AG08395 (cell line): ENCODE data around the gene ATP4A.

Source experiments
- DNase-seq: peaks from one replicate; pipeline ENCODE4 v3.0.0; 2012; ENCODE audit warnings: mixed read lengths, low spot score

The ATP4A gene

GRCh38 chr19:35565016-35565856, 1.8 kb upstream of the ATP4A start:
- no peak for DNase-seq

DNA sequence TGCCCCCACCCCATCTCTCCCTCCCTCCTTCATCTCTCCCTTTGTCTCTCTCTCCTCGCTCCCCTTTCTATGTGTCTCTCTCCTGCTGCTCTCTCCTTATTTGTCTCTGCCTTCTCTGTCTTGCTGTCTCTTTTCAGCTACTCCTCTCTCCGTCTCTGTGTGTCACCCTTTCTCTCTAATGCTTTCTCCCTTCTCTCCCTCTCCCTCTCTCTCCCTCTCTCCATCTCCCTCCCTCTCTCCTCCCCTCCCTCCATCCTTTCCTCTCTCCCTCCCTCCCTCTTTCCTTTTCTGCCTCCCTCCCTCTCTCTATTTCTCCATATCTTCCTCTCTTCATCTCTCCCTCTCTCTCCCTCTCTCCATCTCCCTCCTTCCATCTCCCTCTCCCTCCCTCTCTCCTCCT, 682 bp downstream of the ATP4A start:
- DNase-seq: no peak

DNA sequence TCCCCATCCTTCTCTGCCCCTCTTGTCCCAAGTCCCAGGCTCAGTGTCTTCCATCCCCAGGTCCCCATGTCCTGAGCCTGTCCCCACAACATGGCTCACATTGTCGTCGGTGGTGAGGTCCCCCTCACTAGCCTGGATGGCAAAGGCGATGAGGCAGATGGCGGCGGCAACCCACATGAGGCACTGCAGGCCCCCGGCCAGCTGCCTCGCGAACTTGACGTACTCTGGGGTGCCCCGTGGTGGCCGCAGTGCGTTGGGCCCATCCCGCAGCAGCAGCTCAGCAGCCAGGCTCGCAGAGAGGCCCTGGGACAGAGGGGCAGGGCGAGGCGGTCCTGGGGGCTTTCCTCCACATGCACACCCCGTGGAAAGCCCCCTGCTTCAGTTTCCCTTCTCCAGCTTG, 1.1 kb downstream of the ATP4A start:
- DNase-seq: no peak

DNA sequence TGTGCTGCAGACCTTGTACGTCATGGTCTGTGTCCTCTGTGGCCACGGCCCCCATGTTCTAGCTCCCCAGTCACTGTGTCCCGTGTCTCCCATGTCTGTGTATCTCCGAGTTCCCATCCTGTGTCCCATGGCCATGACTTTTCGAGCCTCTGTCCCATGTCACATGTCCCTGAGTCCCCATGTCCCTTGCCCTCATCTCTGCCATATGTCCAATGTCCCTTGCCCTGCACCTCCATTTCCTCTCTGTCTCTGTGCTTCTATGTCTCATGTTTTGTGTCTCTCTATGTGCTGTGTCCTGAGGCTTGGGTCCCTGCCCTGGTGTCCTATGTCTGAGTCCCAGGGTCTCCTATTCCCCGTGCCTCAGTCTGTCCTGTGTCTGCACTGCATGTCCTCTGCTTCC, 2.0 kb downstream of the ATP4A start:
- no peak for DNase-seq

- no peak for DNase-seq
Observed at GRCh38 chr19:35560677-35561076, 2.8 kb downstream of the ATP4A start.

DNA sequence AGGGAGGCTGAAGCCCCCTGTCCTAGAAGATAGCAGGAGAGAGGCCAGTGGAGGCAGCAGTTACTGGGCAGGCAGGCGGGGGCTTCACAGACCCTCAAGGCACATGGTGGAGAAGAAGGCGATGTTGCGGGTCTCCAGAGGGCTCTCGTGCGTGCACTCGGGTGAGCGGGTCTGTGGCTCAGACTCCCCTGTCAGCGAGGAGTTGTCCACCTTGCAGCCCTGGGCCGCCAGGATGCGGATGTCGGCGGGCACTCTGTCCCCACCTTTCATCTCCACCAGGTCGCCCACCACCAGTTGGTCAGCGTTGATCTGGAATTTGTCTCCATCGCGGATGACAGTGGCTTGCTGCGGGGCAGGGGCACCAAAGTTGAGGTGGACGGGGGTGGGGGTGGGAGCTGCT, 3.2 kb downstream of the ATP4A start:
- DNase-seq: no peak

DNA sequence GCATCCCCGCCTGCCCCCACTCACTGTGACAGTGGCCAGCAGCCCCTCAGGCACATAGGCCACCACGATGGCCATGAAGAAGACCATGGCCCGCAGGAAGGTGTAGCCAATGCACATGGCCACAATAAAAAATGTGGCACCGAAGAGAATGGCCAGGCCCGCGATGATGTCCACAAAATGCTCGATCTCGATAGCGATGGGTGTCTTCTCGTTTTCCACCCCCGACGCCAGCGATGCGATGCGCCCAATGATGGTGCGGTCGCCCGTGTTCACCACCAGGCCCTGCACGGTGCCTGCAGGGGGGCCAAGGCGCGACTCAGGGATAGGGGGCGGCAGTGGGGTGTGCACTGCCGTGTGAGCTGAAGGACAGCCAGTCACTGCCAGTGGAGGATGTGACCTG, 3.7 kb downstream of the ATP4A start:
- no peak for DNase-seq

DNA sequence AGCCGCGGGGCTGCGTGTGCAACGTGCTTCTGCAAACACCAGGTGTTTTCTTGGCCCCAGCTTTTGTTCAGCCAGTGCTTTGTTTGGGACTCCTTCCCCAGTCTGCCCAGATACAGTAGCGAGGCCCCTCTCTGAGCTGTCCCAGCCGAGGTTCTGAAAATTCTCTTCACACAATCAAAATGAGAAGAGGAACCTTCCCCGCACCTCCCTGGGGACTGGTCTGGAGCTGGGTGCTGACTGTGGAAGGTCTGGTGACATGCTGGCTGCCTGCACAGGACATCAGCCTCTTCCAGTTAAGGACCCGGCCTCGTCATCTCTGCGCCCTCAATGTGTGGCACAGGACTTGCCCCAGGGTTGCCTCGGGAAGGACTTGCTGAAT, 4.2 kb downstream of the ATP4A start:
- DNase-seq: no peak

- no peak for DNase-seq
Observed at GRCh38 chr19:35558400-35559280, 4.8 kb downstream of the ATP4A start.

GRCh38 chr19:35557539-35558399, 5.7 kb downstream of the ATP4A start:
- DNase-seq: peak; percentile 35

DNA sequence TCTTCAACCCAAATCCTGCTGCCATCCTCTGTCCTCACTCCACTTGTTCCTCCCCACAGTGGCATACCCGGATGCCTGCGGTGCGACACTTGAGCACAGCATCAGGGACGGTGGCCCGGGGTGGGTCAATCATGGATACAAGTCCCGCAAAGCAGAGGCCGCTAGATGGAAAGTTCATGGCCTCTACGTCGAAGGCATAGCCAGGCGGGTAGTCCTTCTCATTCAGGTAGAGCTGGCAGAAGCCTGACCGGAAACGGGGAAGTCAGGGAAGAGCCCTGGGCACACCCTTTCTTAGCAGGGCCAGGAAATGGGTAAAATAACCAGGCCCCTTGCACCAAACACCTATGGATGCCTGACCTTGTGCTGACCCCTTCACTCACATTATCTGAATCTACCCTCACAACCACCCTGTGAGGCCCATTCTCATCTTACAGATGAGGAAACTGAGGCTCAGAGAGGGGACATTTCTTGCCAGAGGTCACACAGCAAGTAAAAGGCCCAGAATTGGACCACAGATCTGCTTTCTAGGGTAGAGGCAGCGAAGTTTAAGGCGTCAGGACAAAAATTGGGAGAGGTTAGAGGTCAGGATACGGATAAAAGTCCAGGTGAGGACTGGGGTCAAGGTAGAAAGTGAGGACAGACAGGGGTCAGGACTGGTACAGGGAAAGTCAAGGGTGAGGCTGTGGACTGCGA, 6.5 kb downstream of the ATP4A start:
- no peak for DNase-seq

DNA sequence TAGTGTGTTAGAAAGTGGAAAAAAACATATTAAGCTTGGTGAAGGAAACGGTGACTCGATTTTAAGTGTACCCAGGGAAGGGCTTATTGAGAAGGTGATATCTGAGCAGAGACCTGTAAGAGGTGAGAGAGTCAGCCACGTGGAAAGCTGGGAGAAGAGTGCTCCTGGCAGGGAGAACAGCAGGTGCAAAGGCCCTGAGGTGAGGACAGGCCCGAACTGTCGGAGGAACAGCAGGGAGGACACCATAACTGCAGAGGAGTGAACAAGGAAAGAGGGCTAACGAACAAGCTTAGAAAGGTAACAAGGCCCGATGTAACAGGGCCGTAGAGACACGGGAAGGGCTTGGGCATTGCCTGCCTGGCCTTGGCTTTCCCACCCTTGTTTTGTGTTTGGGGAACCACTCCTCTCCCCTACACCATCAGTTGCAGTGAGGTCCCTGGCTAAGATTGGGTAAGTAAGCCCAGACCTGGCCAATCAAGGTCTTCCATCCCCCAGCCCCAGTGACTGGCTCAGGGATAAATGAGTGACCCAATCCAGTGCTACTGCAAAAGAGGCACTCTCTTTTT, 7.3 kb downstream of the ATP4A start:
- no peak for DNase-seq

DNA sequence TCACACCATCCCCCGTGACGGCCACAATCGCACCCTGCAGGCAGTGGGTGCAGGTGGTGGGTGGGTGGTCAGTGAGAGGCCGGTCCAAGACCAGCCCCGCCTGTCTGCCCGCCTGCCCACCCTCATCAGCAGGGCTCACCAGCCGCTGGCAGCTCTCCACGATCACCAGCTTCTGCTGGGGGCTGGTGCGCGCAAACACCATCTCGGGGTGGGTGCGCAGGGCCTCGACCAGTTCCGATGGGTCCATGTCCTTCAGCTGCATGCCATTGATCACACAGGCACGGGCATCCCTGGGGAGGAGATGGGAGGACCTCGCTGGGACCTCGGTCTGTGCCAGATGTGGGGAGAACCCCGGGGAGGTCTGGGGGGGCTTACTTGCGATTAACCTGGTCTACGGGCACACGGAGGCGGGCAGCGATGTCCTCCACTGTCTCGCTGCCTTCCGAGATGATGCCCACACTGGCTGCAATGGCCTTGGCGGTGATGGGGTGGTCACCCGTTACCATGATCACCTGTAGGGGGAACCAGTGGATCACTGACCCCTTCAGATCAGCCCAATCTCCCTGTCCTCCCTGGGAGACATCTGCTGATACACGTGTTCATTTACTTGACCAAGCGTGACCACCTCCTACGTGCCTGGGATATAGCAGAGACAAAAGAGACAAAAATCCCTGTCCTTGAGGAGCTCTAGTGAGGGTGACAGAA, 8.0 kb downstream of the ATP4A start:
- peak; percentile 40 for DNase-seq

GRCh38 chr19:35554076-35554475, 9.4 kb downstream of the ATP4A start:
- no peak for DNase-seq

DNA sequence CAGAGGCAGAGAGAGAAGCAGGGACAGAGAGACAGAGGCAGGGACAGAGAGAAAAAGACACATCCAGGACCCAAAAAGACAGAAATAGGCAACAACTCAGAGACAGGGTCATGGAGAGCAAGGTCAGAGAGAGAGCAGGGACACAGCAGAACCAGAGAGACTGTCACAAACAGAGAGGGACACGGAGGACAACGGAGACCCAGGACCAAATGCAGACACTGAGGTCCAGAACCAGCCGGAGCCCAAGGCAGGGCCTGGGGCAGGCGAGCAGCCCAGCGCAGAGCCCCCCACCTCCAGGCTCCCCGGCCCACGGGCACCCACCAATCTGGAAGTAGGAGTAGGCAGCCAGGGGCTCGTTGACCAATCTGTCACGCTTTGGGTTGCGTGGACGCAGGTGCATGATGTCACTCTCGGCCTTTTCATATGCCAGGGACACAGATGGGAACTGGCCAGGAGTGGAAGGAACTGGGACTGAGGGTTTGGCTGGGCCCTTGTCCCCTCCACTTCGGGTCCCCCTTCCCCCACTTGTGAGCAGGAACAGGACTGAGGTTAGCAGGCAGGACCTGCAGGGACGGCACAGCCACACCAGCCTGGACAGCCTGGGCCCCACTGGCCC, 10.0 kb downstream of the ATP4A start:
- no peak for DNase-seq

DNA sequence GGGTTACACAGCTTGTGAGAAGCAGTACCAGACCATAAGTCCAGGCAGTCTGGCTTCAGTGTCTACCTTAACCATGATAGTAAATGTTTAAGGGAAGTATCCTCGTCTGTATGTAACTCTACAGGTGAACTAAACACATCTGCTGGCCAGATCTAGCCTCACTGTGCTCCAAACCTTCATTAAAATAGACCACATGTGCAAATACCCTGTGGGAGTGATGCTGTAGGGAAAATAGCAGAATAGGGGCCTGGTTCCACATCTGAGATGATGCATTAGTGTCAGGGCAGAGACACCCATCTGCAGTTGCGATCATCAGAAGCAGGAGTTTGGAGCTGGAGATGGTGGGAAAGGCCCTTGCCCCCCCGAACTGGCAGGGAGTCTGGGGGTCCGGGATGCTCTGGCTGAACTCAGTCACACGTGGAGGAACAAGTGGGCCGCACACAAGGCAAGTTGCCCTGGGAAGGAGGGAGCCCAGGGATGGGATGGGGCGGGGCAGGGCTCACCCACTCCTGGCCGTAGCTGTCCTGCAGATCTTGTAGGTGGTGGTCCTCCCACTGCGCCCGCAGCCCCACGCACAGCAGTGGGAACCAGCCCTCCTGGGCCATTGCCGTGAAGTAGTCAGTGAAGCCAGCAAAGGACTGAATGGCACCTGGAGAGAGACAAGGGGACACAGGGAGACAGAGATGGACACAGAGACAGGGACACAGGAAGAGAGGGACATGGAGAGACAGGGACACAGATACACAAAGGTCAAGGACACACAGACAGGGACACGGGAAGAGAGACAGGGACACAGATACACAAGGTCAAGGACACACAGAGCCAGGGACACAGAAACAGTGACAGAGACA, 10.7 kb downstream of the ATP4A start:
- no peak for DNase-seq

- DNase-seq: no peak
Observed at GRCh38 chr19:35551091-35551810, 12.2 kb downstream of the ATP4A start.

GRCh38 chr19:35549879-35550523, 13.5 kb downstream of the ATP4A start:
- DNase-seq: no peak
